ENCODE results near the gene VIPAS39.

DNA sequence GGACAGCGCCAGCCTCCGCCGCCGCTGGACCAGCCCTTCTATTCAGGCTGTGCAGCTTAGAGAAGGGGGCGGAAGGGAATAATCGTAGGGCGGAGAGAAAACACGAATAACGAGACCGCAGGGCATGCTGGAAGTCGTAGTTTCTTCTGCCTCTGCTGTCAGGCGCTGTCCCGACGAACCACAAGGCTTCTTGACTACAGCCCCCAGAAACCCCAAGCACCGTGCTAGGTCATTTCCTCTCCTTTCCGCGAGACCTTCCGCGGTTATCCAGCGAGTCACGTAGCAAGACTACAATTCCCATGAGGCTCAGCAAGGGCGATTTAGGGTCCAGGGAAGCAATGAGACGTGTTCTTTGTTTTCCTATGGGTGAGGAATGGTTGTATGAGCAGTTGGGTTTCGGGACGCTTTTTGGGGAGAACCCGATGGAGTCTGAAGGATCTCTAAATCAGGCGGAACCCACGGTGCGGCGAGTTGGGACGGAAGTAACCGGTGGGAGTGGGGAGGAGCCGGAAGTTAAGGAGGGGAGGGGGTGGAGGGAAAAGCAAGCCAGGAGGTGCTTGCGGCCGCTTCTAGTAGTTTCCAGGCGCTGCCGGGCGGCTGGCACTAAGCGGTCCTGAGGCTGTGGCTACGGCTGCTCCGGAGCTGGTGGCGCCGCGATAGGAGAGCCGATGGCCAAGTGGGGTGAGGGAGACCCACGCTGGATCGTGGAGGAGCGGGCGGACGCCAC lies at the start of gene VIPAS39, which contains the start of gene AHSA1:
- TF ChIP-seq, protein P1, sequence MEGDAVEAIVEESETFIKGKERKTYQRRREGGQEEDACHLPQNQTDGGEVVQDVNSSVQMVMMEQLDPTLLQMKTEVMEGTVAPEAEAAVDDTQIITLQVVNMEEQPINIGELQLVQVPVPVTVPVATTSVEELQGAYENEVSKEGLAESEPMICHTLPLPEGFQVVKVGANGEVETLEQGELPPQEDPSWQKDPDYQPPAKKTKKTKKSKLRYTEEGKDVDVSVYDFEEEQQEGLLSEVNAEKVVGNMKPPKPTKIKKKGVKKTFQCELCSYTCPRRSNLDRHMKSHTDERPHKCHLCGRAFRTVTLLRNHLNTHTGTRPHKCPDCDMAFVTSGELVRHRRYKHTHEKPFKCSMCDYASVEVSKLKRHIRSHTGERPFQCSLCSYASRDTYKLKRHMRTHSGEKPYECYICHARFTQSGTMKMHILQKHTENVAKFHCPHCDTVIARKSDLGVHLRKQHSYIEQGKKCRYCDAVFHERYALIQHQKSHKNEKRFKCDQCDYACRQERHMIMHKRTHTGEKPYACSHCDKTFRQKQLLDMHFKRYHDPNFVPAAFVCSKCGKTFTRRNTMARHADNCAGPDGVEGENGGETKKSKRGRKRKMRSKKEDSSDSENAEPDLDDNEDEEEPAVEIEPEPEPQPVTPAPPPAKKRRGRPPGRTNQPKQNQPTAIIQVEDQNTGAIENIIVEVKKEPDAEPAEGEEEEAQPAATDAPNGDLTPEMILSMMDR (conservative IDR thresholded peaks at IDR 0.05), result no peak
- TF ChIP-seq EZH2 (IDR thresholded peaks at IDR 0.05; ENCODE audit: low read depth), result no peak

All from PC-9 (cell line).